Activated CD8-positive, alpha-beta T cell treated with anti-CD3 and anti-CD28 coated beads for 36 hours (primary cell): Measurements from ENCODE around the gene CHD9. TPM values are rescaled to one million over a fixed set of nuclear protein-coding genes. Genes with fewer than 3 reads are reported as not detected.

Source experiments
- ATAC-seq: fragments of 200-7000 bp; cut with Tn5 transposase; one replicate; pipeline ENCODE4 v1.10.0; 2021; ENCODE audit warnings: mild to moderate bottlenecking, moderate library complexity
- CTCF ChIA-PET: fragments of 350-600 bp; sonication (Branson Sonifier 250); formaldehyde crosslinking; loops from one replicate; lab custom pipeline; 2021; ENCODE audit warnings: antibody characterized with exemption; lab: Charles Lee
- POLR2A ChIA-PET: fragments of 350-600 bp; sonication (Branson Sonifier 250); formaldehyde crosslinking; loops from one replicate; lab custom pipeline; 2021; ENCODE audit warnings: antibody characterized with exemption; lab: Charles Lee
- DNase-seq: peaks from one replicate; pipeline ENCODE4 v3.0.0-alpha.2; 2020
- H3K27ac Mint-ChIP-seq: one replicate; pipeline ENCODE4 v1.8.0; 2021; ENCODE audit warnings: mild to moderate bottlenecking, mixed read lengths
- H3K27me3 Mint-ChIP-seq: one replicate; pipeline ENCODE4 v1.8.0; 2021; ENCODE audit warnings: mixed read lengths
- H3K36me3 Mint-ChIP-seq: one replicate; pipeline ENCODE4 v1.8.0; 2021; ENCODE audit warnings: low read depth, mixed read lengths
- H3K4me1 Mint-ChIP-seq: one replicate; pipeline ENCODE4 v1.8.0; 2021; ENCODE audit warnings: low read depth, mixed read lengths
- H3K4me3 Mint-ChIP-seq: one replicate; pipeline ENCODE4 v1.8.0; 2021; ENCODE audit warnings: mild to moderate bottlenecking, moderate library complexity, mixed read lengths
- H3K9me3 Mint-ChIP-seq: one replicate; pipeline ENCODE4 v1.8.0; 2021; ENCODE audit warnings: mixed read lengths
- CTCF ChIP-seq: fragments of 200-600 bp; IDR thresholded peaks from one replicate; pipeline ENCODE4 v1.8.0; 2022; ENCODE audit warnings: antibody characterized with exemption, mild to moderate bottlenecking
- intact Hi-C: fragments of 100-400 bp; cut with micrococcal nuclease; formaldehyde crosslinking; loops from one replicate; pipeline ENCODE4 v1.10.0; 2022
- total RNA-seq, 2 experiments: library from RNA; stranded (reverse); gene quantifications; one replicate each; pipeline ENCODE4 v1.2.3, GENCODE V29; 2021

The CHD9 gene
- total RNA-seq, 2 experiments from 2014 or later: 13.8 to 16.3 TPM

- peaks cover 18% of the 10 kb centered on the region for H3K36me3 Mint-ChIP-seq
- CTCF ChIA-PET: no interaction called here
- DNase-seq (no peak), ATAC-seq (no peak)
- peaks cover 5% of the 10 kb centered on the region for H3K4me1 Mint-ChIP-seq
- no peak for TF ChIP-seq CTCF
- H3K27me3 Mint-ChIP-seq: no peaks in the 10 kb centered on the region
- H3K27ac Mint-ChIP-seq: no peak overlapping the region
- POLR2A ChIA-PET: no interaction called here
- H3K4me3 Mint-ChIP-seq: no peak overlapping the region
- no peaks in the 10 kb centered on the region for H3K9me3 Mint-ChIP-seq
- intact Hi-C loops: no loop called here
Measured at GRCh38 chr16:53234836-53235235, 180.0 kb downstream of the CHD9 start.

- Mint-ChIP-seq H3K4me1 (peaks cover 5% of the 10 kb centered on the region), H3K4me3 (no peak overlapping the region), H3K9me3 (no peaks in the 10 kb centered on the region), H3K36me3 (peaks cover 14% of the 10 kb centered on the region), H3K27ac (no peak overlapping the region), H3K27me3 (no peaks in the 10 kb centered on the region)
- no peak for TF ChIP-seq CTCF
- intact Hi-C loops: no loop called here
- no peak for ATAC-seq
- no peak for DNase-seq
- ChIA-PET CTCF (no interaction called here), POLR2A (no interaction called here)
Measured at GRCh38 chr16:53235851-53236250, 181.1 kb downstream of the CHD9 start.

- H3K27me3 Mint-ChIP-seq: no peaks in the 10 kb centered on the region
- H3K27ac Mint-ChIP-seq: no peak overlapping the region
- TF ChIP-seq CTCF: no peak
- POLR2A ChIA-PET: no interaction called here
- CTCF ChIA-PET: no interaction called here
- peaks cover 2% of the 10 kb centered on the region for H3K9me3 Mint-ChIP-seq
- DNase-seq (no peak), ATAC-seq (no peak)
- peaks cover 27% of the 10 kb centered on the region for H3K36me3 Mint-ChIP-seq
- H3K4me1 Mint-ChIP-seq: no peaks in the 10 kb centered on the region
- H3K4me3 Mint-ChIP-seq: no peak overlapping the region
- intact Hi-C loops: no loop called here
Measured at GRCh38 chr16:53249331-53249730, 194.5 kb downstream of the CHD9 start.

- no peak overlapping the region for H3K27ac Mint-ChIP-seq
- ATAC-seq: no peak
- no peak overlapping the region for H3K4me3 Mint-ChIP-seq
- H3K9me3 Mint-ChIP-seq: peaks cover 5% of the 10 kb centered on the region
- POLR2A ChIA-PET: no interaction called here
- CTCF ChIA-PET: no interaction called here
- no peak for TF ChIP-seq CTCF
- H3K36me3 Mint-ChIP-seq: peaks cover 30% of the 10 kb centered on the region
- DNase-seq: no peak
- no peaks in the 10 kb centered on the region for H3K27me3 Mint-ChIP-seq
- intact Hi-C loops: no loop called here
- no peaks in the 10 kb centered on the region for H3K4me1 Mint-ChIP-seq
Measured at GRCh38 chr16:53257001-53257400, 202.2 kb downstream of the CHD9 start.

GRCh38 chr16:53258809-53259208 is 204.0 kb downstream of the CHD9 start:
- intact Hi-C loops: no loop called here
- CTCF ChIA-PET: no interaction called here
- TF ChIP-seq CTCF: no peak
- H3K36me3 Mint-ChIP-seq: peaks cover 23% of the 10 kb centered on the region
- POLR2A ChIA-PET: no interaction called here
- ATAC-seq (no peak), DNase-seq (no peak)
- no peaks in the 10 kb centered on the region for H3K27me3 Mint-ChIP-seq
- H3K4me3 Mint-ChIP-seq: no peak overlapping the region
- no peak overlapping the region for H3K27ac Mint-ChIP-seq
- no peaks in the 10 kb centered on the region for H3K4me1 Mint-ChIP-seq
- H3K9me3 Mint-ChIP-seq: peaks cover 5% of the 10 kb centered on the region
